GM18502 (cell line): ENCODE measurements around the gene COLEC11.
"Not testable (repeated sequence)": the region's sequence is repeated elsewhere in the genome, so short reads cannot be mapped to it uniquely, and the experiment has no call there.

Source experiments
- ATAC-seq: cut with Tn5 transposase; IDR thresholded peaks from one replicate; pipeline ENCODE4 v1.9.1; 2021; ENCODE audit warnings: mild to moderate bottlenecking; ENCODE audit not compliant: unreplicated experiment, poor library complexity

Gene COLEC11

DNA sequence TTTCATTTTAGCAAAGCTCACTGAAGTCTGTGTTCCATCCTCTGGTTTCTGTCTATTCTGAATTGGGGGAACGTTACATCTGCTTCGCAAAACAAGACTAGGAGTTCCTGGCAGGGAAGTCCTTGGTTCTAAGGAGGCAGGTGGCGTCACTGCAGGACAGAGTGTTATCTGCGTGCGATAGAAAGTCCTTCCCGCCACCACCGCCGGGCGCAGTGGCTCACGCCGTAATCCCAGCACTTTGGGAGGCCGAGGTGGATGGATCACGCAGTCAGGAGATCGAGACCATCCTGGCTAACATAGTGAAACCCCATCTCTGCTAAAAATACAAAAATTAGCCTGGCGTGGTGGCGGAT is 41.0 kb downstream of the COLEC11 start:
- ATAC-seq, result not testable (repeated sequence)

DNA sequence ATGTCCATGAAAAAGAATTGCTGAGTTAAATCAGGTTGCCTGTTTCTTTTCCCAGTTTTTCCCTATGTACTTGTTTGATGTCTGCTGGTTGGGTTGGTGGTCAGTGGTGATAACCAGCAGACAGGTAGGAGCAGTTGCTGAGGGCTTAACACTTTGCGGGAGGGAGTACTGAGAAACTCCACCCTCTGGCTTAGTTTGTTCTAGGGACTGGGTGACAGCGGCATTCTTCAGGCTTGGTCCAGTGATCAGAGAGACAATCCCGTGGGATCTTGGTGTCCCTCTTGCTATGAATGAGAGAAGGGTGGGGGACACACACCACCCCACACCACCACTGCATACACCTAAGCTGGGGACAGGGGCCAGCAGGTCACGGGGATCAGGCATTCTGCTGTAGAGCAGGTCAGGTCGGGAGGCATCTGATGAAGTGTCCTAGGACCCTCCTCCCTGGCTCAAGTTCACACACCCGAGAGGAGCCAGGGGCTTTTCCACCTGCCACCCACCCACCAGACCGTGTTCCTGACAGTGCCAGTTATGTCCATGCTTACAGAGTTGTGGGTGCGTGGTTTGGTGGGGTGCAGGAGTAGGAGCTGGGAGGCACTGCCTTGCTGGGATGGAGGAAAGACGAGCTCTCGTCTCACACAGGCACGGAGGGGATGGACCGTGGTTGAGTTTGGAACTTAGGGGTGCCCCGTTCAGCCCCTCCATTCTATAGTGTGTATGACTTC is 41.8 kb downstream of the COLEC11 start:
- no peak for ATAC-seq

GRCh38 chr2:3637311-3637675 is 42.4 kb downstream of the COLEC11 start:
- no peak for ATAC-seq

- no peak for ATAC-seq
Observed at GRCh38 chr2:3637692-3638455, 43.0 kb downstream of the COLEC11 start.

DNA sequence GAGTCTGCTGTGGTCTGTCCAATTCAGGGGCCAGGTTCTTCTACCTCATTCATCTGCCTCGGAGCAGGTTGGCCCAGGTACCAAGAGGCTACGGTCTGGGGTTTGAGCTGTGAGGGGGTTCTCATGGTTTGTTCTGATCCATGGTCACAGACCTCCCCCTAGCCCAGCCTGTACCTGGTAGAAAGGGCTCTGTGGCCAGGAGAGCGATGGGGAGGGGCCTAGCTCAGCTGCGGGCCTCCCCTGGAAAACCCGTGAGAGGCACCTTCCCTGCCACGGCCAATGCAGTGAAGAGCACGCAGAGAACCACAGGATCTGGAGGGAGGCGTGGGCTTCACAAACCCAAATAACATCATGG is 43.5 kb downstream of the COLEC11 start:
- ATAC-seq, result no peak

GRCh38 chr2:3639015-3639630 is 44.2 kb downstream of the COLEC11 start:
- no peak for ATAC-seq

DNA sequence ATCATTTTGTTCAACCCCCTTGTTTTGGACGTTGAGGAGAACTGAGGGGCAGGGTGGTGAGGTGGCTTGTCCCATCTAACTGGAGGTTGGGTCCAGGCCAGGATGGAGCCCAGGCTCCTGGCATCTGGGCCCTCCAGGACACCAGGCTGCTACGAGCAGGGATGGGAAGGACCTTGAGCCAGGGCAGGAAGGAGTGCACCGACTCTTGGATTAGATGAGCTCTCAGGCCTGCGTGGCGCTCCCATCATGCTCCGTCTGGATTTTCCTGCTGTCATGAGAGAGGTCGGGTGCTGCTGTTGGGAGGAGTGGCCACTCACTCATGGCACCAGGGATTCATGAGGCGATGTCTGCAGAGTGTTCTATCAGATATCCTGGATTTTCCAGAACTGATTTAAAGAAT is 44.7 kb downstream of the COLEC11 start:
- ATAC-seq, result no peak

DNA sequence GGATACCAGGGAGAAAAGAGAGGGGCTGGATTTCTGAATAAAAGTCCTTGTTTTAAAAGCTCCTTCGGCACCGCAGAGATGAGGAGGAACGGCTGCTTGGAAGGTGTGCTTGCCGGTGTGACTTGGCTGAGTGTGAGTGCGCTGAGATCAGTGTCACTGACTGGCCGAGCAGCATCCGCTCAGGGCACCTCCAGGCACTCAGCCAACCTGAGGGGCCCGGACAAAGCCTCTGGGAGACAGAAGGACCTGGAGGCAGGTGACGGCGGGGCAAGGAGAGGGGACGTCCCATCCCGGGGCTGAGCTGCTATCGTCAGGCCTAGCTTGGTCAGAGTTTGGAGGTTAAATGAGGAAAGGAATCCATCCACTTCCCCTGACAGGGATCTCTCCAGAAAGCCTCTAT is 46.3 kb downstream of the COLEC11 start:
- no peak for ATAC-seq

DNA sequence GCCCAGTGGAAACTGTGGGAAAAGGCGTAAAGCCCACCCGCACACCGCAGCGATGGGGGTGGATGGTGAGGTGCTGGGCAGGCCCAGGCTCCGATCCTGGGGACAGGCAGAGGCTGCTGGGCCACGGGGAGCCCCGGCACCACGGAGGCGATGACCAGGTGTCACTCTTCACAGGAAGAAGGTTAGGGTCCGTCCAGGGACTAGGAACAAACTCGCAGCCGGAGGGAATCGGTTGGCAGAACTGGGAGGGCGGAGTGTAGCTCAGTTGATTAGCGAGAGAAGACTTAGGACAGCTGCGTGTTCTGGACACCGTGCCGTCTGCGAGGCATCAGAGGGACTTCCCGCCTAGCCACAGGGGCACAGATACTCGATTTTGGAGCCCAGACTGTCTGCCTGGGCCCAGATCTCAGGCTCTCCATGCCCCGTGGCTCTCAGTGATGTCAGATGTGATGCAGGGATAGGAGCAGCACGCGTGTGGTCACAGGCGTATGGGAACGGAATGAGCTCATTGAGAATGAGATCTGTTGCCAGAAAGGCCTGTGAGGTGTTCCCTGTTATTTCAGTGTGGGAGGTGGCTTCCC is 47.0 kb downstream of the COLEC11 start:
- no peak for ATAC-seq

DNA sequence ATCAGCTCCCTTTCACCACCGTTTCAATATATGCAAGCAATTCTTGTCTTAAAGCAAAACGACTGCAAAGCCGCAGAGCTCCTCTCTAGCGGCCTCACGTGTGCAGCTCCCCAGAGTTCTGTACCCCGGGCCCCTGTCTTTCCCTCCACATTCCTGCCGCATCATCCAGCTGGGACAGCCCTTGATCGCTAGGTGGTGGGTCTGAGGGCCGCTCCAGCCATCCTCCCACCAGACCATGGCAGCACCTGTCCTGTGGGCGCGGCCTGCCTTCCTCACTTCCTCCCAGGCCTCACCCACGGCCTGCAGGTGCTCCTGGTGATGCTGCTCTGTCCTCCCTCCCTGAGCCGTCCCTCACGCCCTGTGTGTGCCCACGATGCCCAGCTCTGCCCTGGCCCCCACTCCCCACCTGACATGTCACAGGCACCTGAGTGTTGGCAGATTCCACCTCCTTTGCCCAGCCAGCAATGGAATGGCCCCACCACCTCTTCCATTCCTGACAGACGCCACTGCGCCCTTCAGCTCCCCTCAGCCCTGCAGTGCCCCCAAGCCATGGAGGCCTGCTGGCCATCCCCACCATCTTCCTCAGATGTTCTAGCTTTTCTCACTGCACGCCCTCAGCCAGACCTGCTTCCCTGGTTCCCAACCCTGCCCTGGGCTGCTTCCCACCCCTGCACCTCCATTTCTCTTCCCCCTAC is 47.8 kb downstream of the COLEC11 start:
- no peak for ATAC-seq

DNA sequence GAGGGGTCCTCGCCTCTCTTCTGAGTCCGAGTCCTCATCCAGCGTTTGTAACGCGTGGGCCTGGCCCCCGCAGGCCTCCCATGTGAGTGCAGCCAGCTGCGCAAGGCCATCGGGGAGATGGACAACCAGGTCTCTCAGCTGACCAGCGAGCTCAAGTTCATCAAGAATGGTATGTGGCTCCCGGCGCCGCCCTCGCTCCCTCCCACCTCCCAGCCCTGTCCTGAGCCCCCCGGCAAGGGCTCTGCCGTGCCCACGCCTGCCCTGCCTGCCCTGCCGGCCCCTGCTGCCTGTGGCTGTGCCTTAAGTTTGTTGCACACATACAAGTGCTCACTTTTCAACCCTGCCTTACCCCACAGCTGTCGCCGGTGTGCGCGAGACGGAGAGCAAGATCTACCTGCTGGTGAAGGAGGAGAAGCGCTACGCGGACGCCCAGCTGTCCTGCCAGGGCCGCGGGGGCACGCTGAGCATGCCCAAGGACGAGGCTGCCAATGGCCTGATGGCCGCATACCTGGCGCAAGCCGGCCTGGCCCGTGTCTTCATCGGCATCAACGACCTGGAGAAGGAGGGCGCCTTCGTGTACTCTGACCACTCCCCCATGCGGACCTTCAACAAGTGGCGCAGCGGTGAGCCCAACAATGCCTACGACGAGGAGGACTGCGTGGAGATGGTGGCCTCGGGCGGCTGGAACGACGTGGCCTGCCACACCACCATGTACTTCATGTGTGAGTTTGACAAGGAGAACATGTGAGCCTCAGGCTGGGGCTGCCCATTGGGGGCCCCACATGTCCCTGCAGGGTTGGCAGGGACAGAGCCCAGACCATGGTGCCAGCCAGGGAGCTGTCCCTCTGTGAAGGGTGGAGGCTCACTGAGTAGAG is 48.7 kb downstream of the COLEC11 start:
- ATAC-seq, result no peak

DNA sequence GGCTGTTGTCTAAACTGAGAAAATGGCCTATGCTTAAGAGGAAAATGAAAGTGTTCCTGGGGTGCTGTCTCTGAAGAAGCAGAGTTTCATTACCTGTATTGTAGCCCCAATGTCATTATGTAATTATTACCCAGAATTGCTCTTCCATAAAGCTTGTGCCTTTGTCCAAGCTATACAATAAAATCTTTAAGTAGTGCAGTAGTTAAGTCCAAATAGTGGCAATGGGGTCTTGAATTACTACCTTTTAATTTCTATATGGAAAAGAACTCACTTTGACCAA is 49.3 kb downstream of the COLEC11 start:
- peak; percentile 72 for ATAC-seq

- no peak for ATAC-seq
Observed at GRCh38 chr2:3644891-3645605, 50.1 kb downstream of the COLEC11 start.

DNA sequence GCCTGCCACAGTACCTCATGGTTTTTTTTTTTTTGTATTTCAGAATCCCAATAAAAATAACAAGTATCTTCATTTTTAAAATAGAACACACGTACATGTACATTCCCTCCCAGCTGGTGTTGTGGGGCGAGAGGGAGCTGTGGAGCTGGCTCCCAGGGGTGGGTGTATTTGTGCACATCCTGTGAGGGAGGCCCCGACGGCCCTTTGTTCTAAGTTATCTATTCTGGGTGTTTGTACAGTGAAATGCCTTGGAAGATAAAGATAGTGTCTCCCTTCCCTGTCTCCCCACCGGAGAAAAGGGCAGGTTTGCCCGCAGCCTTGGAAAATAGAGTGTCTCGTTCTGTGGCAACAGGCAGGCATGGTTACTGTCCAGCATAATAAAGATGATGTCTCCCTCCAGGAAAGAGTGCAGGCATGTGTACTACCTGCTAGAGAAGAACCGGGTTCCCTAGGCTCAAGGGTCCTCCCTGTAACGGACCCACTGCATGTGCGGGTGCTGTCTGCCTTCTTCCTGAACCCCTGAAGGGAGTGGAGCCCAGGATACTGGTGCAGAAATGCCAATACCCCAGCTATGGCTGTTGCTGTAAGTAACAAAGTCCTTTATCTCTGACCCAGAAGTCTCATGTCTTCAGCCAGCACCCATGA is 51.0 kb downstream of the COLEC11 start:
- ATAC-seq, result no peak

GRCh38 chr2:3646446-3646845 is 51.5 kb downstream of the COLEC11 start:
- no peak for ATAC-seq

DNA sequence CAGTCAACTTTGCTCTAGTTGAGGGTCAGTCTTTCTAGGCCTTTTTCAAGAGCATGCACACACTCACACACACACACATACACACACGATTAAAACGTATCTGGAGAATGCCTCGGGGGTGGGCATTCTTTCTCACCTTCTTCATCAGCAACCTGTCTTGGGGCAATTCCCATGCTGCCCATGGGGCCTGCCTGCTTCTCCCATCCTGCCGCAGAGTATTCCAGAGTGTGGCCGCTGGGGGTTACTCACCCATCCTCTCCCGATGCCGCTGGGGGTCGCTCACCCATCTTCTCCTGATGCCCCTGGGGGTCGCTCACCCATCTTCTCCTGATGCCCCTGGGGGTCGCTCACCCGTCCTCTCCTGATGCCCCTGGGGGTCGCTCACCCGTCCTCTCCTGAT is 52.3 kb downstream of the COLEC11 start:
- no peak for ATAC-seq

DNA sequence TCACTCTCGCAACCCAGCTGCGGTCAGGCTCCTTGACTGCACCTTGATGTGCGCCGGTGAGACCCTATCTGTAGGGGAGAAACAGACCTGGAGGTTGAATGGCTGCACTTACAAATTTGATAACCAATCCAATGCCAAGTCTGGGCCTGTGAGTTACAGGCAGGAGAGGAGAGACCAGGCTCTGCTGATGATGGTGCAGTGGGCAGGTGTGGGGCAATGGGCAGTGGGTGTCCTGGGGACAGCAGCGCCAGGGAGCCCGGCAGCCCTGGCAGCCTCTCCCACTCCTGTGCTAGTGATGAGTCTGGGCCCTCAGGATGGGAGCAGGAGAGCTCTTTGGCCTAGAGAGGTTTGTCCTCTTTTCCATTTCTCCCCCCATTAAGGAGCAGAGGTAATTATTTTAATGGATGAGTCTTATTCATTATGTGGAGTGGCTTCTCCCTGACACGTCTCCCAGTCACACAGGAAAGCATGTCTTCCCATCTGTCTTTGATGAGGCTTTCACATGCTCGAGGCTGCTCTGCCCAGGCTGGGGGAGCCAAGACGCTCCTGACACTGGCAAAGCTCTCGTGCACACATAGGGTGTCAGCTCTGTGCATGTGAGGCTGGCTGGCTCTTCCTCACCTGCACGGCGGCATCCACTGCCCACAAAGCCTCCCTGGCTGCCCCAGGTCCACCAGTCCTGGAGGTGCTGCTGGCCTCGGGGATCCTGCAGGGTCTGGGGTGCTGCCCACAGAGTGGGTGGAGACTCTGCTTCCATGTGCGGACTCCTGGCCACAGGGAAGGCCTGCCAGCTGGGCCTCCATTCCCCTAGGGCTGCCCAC is 53.1 kb downstream of the COLEC11 start:
- ATAC-seq, result no peak

DNA sequence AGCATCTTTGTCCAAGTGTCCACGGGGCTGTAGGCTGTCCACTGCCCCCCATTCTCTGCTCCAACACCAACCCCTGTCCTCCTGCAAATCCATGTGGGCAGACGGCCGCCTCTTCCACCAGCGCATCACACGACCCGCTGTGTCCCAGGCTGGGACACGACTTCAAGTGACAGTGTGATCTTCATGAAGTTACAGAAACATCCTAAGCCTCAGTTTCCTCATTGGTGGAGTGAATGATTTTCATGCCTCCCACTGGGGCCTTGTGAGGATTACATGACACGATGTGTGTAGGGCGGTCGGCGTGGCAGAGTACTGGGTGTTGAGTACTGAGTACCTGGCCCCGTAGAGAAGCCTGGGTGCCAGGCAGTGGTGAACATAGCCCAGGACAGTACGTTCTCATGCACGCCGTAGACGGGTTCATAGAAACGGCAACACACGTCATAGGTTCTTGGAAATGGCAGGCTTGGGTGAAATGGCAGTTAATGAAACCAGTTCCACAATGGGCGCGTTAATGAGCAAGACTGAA is 53.8 kb downstream of the COLEC11 start:
- ATAC-seq, result no peak
